Measurements from ENCODE around the gene TTC28.
"Not testable (repeated sequence)": the region's sequence is repeated elsewhere in the genome, so short reads cannot be mapped to it uniquely, and the experiment has no call there.

The TTC28 gene

GRCh38 chr22:28521451-28521850 lies 158.2 kb downstream of the TTC28 start:
- no peaks in the 10 kb centered on the region for H3K9me3 Mint-ChIP-seq
- peak overlapping the region; percentile 33 for H3K4me3 Mint-ChIP-seq
- TF ChIP-seq CTCF (IDR thresholded peaks at IDR 0.05): no peak
- peak overlapping the region; percentile 97 for H3K27ac Mint-ChIP-seq
- DNase-seq: no peak
- no peaks in the 10 kb centered on the region for H3K36me3 Mint-ChIP-seq (ENCODE audit: low read depth)
- H3K27me3 Mint-ChIP-seq (ENCODE audit: low read depth, poor library complexity): no peaks in the 10 kb centered on the region
- H3K4me1 Mint-ChIP-seq: peaks cover 22% of the 10 kb centered on the region

GRCh38 chr22:28514321-28514821 lies 165.3 kb downstream of the TTC28 start:
- TF ChIP-seq CTCF (IDR thresholded peaks at IDR 0.05): no peak
- Mint-ChIP-seq H3K9me3 (peaks cover 39% of the 10 kb centered on the region), H3K27ac (peak overlapping the region; percentile 39), H3K4me1 (peaks cover 7% of the 10 kb centered on the region), H3K4me3 (no peak overlapping the region), H3K36me3 (ENCODE audit: low read depth) (peaks cover 37% of the 10 kb centered on the region), H3K27me3 (ENCODE audit: low read depth, poor library complexity) (no peaks in the 10 kb centered on the region)
- no peak for DNase-seq

GRCh38 chr22:28512387-28512786 lies 167.3 kb downstream of the TTC28 start:
- DNase-seq; H3K27me3 Mint-ChIP-seq (ENCODE audit: low read depth, poor library complexity); H3K27ac Mint-ChIP-seq; H3K4me3 Mint-ChIP-seq; H3K4me1 Mint-ChIP-seq: not testable (repeated sequence)
- Mint-ChIP-seq H3K9me3 (peaks cover 57% of the 10 kb centered on the region), H3K36me3 (ENCODE audit: low read depth) (peaks cover 54% of the 10 kb centered on the region)

- H3K27me3 Mint-ChIP-seq (ENCODE audit: low read depth, poor library complexity): peaks cover 5% of the 10 kb centered on the region
- TF ChIP-seq CTCF (IDR thresholded peaks at IDR 0.05): no peak
- peaks cover 64% of the 10 kb centered on the region for H3K9me3 Mint-ChIP-seq
- H3K27ac Mint-ChIP-seq: no peak overlapping the region
- H3K36me3 Mint-ChIP-seq (ENCODE audit: low read depth): peaks cover 64% of the 10 kb centered on the region
- peaks cover 17% of the 10 kb centered on the region for H3K4me1 Mint-ChIP-seq
- DNase-seq: no peak
- H3K4me3 Mint-ChIP-seq: no peak overlapping the region
These were observed 171.7 kb downstream of the TTC28 start for GRCh38 chr22:28507896-28508295.

GRCh38 chr22:28506150-28506535 lies 173.5 kb downstream of the TTC28 start:
- Mint-ChIP-seq H3K4me1 (peaks cover 17% of the 10 kb centered on the region), H3K27ac (peak overlapping the region; percentile 52), H3K27me3 (ENCODE audit: low read depth, poor library complexity) (peaks cover 5% of the 10 kb centered on the region), H3K36me3 (ENCODE audit: low read depth) (peaks cover 46% of the 10 kb centered on the region), H3K4me3 (no peak overlapping the region), H3K9me3 (peaks cover 47% of the 10 kb centered on the region)
- DNase-seq: peak; percentile 13
- TF ChIP-seq CTCF (IDR thresholded peaks at IDR 0.05): no peak

- peak overlapping the region; percentile 52 for H3K27ac Mint-ChIP-seq
- no peak overlapping the region for H3K4me3 Mint-ChIP-seq
These were observed 174.1 kb downstream of the TTC28 start for GRCh38 chr22:28505416-28506149.

More at GRCh38 chr22:28505416-28506149, 174.1 kb downstream of the TTC28 start:
- Mint-ChIP-seq H3K27me3 (ENCODE audit: low read depth, poor library complexity) (peaks cover 5% of the 10 kb centered on the region), H3K4me1 (peaks cover 17% of the 10 kb centered on the region), H3K9me3 (peaks cover 41% of the 10 kb centered on the region), H3K36me3 (ENCODE audit: low read depth) (peaks cover 41% of the 10 kb centered on the region)
- peak; percentile 57 for DNase-seq
- TF ChIP-seq CTCF (IDR thresholded peaks at IDR 0.05): no peak
